Panc1 (cell line): ENCODE measurements around the gene RGS13.

Experiments
- POLR2AphosphoS5 ChIP-seq: IDR thresholded peaks from 2 replicates; pipeline ENCODE4 v1.6.1; 2012; ENCODE audit warnings: mild to moderate bottlenecking, low read depth, low read length, moderate library complexity
- SIN3A ChIP-seq: IDR thresholded peaks from 2 replicates; pipeline ENCODE4 v1.6.1; 2012; ENCODE audit warnings: low read depth, mild to moderate bottlenecking, low read length, moderate library complexity, borderline replicate concordance; ENCODE audit not compliant: insufficient read depth
- TF ChIP-seq, protein P1 (sequence below): fragments of 450-650 bp; IDR thresholded peaks from 2 replicates; pipeline ENCODE4 v1.5.1; 2017; ENCODE audit warnings: mild to moderate bottlenecking
- TF ChIP-seq, protein P2 (sequence below), 2 experiments: IDR thresholded peaks; 2 replicates each; pipeline ENCODE4 v1.6.1; 2011 to 2012; ENCODE audit warnings: low read depth in 2 of 2, control low read depth in 1 of 2, low read length in 1 of 2, mild to moderate bottlenecking in 1 of 2, moderate library complexity in 1 of 2; ENCODE audit not compliant: insufficient read depth in 1 of 2

DNA sequence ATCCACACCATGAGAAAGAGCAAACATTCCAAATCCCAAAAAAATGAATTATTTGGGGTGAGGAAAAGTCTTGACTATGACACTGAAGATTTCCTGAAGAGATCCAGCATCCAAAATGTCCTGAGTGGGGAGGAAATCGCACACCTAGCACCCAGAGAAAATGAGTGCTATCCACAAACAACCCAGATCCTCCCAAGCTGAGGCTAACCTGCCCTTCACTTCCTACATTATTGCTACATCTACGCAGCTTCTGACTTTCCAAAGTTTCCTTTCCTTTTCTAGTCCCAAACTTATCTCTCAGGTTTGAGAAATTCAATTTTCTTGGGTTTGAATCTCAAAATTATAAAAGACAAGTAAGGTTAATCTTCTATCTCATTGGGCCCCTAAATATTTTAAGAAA lies 906 bp upstream of the RGS13 start:
- TF ChIP-seq, protein P1, sequence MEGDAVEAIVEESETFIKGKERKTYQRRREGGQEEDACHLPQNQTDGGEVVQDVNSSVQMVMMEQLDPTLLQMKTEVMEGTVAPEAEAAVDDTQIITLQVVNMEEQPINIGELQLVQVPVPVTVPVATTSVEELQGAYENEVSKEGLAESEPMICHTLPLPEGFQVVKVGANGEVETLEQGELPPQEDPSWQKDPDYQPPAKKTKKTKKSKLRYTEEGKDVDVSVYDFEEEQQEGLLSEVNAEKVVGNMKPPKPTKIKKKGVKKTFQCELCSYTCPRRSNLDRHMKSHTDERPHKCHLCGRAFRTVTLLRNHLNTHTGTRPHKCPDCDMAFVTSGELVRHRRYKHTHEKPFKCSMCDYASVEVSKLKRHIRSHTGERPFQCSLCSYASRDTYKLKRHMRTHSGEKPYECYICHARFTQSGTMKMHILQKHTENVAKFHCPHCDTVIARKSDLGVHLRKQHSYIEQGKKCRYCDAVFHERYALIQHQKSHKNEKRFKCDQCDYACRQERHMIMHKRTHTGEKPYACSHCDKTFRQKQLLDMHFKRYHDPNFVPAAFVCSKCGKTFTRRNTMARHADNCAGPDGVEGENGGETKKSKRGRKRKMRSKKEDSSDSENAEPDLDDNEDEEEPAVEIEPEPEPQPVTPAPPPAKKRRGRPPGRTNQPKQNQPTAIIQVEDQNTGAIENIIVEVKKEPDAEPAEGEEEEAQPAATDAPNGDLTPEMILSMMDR = no peak
- no peak for TF ChIP-seq POLR2AphosphoS5
- TF ChIP-seq, protein P2, sequence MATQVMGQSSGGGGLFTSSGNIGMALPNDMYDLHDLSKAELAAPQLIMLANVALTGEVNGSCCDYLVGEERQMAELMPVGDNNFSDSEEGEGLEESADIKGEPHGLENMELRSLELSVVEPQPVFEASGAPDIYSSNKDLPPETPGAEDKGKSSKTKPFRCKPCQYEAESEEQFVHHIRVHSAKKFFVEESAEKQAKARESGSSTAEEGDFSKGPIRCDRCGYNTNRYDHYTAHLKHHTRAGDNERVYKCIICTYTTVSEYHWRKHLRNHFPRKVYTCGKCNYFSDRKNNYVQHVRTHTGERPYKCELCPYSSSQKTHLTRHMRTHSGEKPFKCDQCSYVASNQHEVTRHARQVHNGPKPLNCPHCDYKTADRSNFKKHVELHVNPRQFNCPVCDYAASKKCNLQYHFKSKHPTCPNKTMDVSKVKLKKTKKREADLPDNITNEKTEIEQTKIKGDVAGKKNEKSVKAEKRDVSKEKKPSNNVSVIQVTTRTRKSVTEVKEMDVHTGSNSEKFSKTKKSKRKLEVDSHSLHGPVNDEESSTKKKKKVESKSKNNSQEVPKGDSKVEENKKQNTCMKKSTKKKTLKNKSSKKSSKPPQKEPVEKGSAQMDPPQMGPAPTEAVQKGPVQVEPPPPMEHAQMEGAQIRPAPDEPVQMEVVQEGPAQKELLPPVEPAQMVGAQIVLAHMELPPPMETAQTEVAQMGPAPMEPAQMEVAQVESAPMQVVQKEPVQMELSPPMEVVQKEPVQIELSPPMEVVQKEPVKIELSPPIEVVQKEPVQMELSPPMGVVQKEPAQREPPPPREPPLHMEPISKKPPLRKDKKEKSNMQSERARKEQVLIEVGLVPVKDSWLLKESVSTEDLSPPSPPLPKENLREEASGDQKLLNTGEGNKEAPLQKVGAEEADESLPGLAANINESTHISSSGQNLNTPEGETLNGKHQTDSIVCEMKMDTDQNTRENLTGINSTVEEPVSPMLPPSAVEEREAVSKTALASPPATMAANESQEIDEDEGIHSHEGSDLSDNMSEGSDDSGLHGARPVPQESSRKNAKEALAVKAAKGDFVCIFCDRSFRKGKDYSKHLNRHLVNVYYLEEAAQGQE (IDR thresholded peaks at IDR 0.05; ENCODE audit: insufficient read depth in 1 of 2, low read depth in 2 of 2, low read length in 1 of 2) = no peak
- TF ChIP-seq SIN3A = no peak
